H9 (cell line): Measurements from ENCODE around the gene FOXF1. TPM values are rescaled to one million over a fixed set of nuclear protein-coding genes. Genes with fewer than 3 reads are reported as not detected.

Experiments used
- DNase-seq: peaks from one replicate; pipeline ENCODE4 v3.0.0-alpha.2; 2017
- H2AFZ ChIP-seq: one replicate; pipeline ENCODE4 v1.6.1; 2013; ENCODE audit warnings: mild to moderate bottlenecking, low read length, control low read depth, moderate library complexity
- H2AK5ac ChIP-seq: 2 replicates; pipeline ENCODE4 v1.6.1; 2013; ENCODE audit warnings: low read length, control low read depth, mixed read lengths; ENCODE audit not compliant: insufficient read length
- H2BK120ac ChIP-seq: one replicate; pipeline ENCODE4 v1.6.1; 2013; ENCODE audit warnings: low read depth, mild to moderate bottlenecking, low read length, control low read depth, inconsistent platforms; ENCODE audit not compliant: poor library complexity, severe bottlenecking
- H2BK12ac ChIP-seq: 2 replicates; pipeline ENCODE4 v1.6.1; 2013; ENCODE audit warnings: low read length, control low read depth, mixed read lengths, low read depth; ENCODE audit not compliant: insufficient read length
- H2BK15ac ChIP-seq: 2 replicates; pipeline ENCODE4 v1.6.1; 2013; ENCODE audit warnings: low read depth, low read length, control low read depth
- H2BK20ac ChIP-seq: one replicate; pipeline ENCODE4 v1.6.1; 2013; ENCODE audit warnings: low read depth, mild to moderate bottlenecking, low read length, control low read depth, inconsistent platforms; ENCODE audit not compliant: poor library complexity, severe bottlenecking
- H2BK5ac ChIP-seq: 2 replicates; pipeline ENCODE4 v1.6.1; 2013; ENCODE audit warnings: low read length, control low read depth, mixed read lengths; ENCODE audit not compliant: insufficient read length
- H3K14ac ChIP-seq: 2 replicates; pipeline ENCODE4 v1.6.1; 2013; ENCODE audit warnings: low read length, control low read depth; ENCODE audit not compliant: insufficient read depth
- H3K18ac ChIP-seq: 2 replicates; pipeline ENCODE4 v1.6.1; 2013; ENCODE audit warnings: low read depth, mild to moderate bottlenecking, mixed read lengths, low read length, control low read depth; ENCODE audit not compliant: insufficient read length
- H3K23ac ChIP-seq: 2 replicates; pipeline ENCODE4 v1.6.1; 2013; ENCODE audit warnings: low read length, control low read depth, mixed read lengths, low read depth; ENCODE audit not compliant: insufficient read length
- H3K23me2 ChIP-seq: 2 replicates; pipeline ENCODE4 v1.6.1; 2013; ENCODE audit warnings: low read depth, mild to moderate bottlenecking, mixed read lengths, low read length, control low read depth; ENCODE audit not compliant: insufficient read length, poor library complexity, severe bottlenecking
- H3K27ac ChIP-seq: 2 replicates; pipeline ENCODE4 v1.5.1; 2013; ENCODE audit warnings: low read length, control low read depth, mixed read lengths, low read depth; ENCODE audit not compliant: insufficient read length
- H3K27me3 ChIP-seq: 2 replicates; pipeline ENCODE4 v1.6.1; 2013; ENCODE audit warnings: low read length, control low read depth, inconsistent platforms; ENCODE audit not compliant: insufficient read depth
- H3K4ac ChIP-seq: 2 replicates; pipeline ENCODE4 v1.6.1; 2013; ENCODE audit warnings: low read depth, mild to moderate bottlenecking, control low read depth, inconsistent platforms, low read length, moderate library complexity
- H3K4me1 ChIP-seq: 2 replicates; pipeline ENCODE4 v1.6.1; 2013; ENCODE audit warnings: low read length, control low read depth, inconsistent platforms; ENCODE audit not compliant: insufficient read depth
- H3K4me2 ChIP-seq: 2 replicates; pipeline ENCODE4 v1.6.1; 2013; ENCODE audit warnings: low read length, control low read depth, mixed read lengths; ENCODE audit not compliant: insufficient read length, insufficient read depth
- H3K56ac ChIP-seq: 2 replicates; pipeline ENCODE4 v1.6.1; 2013; ENCODE audit warnings: low read depth, mild to moderate bottlenecking, mixed read lengths, low read length, control low read depth; ENCODE audit not compliant: insufficient read length
- H3K79me1 ChIP-seq: 2 replicates; pipeline ENCODE4 v1.6.1; 2013; ENCODE audit warnings: low read depth, mild to moderate bottlenecking, moderate library complexity, low read length, control low read depth, inconsistent platforms; ENCODE audit not compliant: insufficient read depth, poor library complexity, severe bottlenecking
- H3K79me2 ChIP-seq: 2 replicates; pipeline ENCODE4 v1.6.1; 2013; ENCODE audit warnings: low read length, control low read depth, inconsistent platforms; ENCODE audit not compliant: insufficient read depth
- H3K9ac ChIP-seq: 2 replicates; pipeline ENCODE4 v1.6.1; 2013; ENCODE audit warnings: low read length, control low read depth, mixed read lengths; ENCODE audit not compliant: insufficient read length; ENCODE audit errors: extremely low read depth
- H3K9me3 ChIP-seq: one replicate; pipeline ENCODE4 v1.6.1; 2013; ENCODE audit warnings: low read depth, low read length, inconsistent platforms; ENCODE audit not compliant: control insufficient read depth
- H3T11ph ChIP-seq: one replicate; pipeline ENCODE4 v1.6.1; 2013; ENCODE audit warnings: mild to moderate bottlenecking, low read length, control low read depth, inconsistent platforms
- H4K20me1 ChIP-seq: one replicate; pipeline ENCODE4 v1.6.1; 2013; ENCODE audit not compliant: control insufficient read depth, insufficient read length, insufficient read depth
- H4K5ac ChIP-seq: 2 replicates; pipeline ENCODE4 v1.6.1; 2013; ENCODE audit warnings: low read depth, mild to moderate bottlenecking, mixed read lengths, low read length, control low read depth; ENCODE audit not compliant: insufficient read length
- H4K8ac ChIP-seq: replicated peaks from 2 replicates; pipeline ENCODE4 v1.6.1; 2013; ENCODE audit warnings: low read length, control low read depth, mixed read lengths, low read depth; ENCODE audit not compliant: insufficient read length
- H4K91ac ChIP-seq: 2 replicates; pipeline ENCODE4 v1.6.1; 2013; ENCODE audit warnings: low read depth, mild to moderate bottlenecking, moderate library complexity, mixed read lengths, low read length, control low read depth; ENCODE audit not compliant: insufficient read length
- H3K27ac Mint-ChIP-seq, 3 experiments: 2 replicates in 2 of 3; 3 replicates in 1 of 3; pipeline ENCODE4 v1.8.0; 2020 to 2021; ENCODE audit warnings: mixed read lengths in 3 of 3, mild to moderate bottlenecking in 1 of 3, moderate library complexity in 1 of 3
- H3K27me3 Mint-ChIP-seq: 2 replicates; pipeline ENCODE4 v1.8.0; 2021; ENCODE audit warnings: low read depth, mild to moderate bottlenecking, moderate library complexity, mixed read lengths
- H3K36me3 Mint-ChIP-seq, 3 experiments: 2 replicates in 2 of 3; 3 replicates in 1 of 3; pipeline ENCODE4 v1.8.0; 2020 to 2021; ENCODE audit warnings: low read depth in 3 of 3, mixed read lengths in 3 of 3; ENCODE audit not compliant: insufficient read depth in 1 of 3
- H3K4me1 Mint-ChIP-seq, 2 experiments: 2 replicates each; pipeline ENCODE4 v1.8.0; 2020; ENCODE audit warnings: mixed read lengths in 2 of 2
- H3K4me3 Mint-ChIP-seq, 2 experiments: 2 replicates in 1 of 2; 3 replicates in 1 of 2; pipeline ENCODE4 v1.8.0; 2020 to 2021; ENCODE audit warnings: mild to moderate bottlenecking in 2 of 2, mixed read lengths in 2 of 2, moderate library complexity in 1 of 2
- H3K9me3 Mint-ChIP-seq, 2 experiments: 2 replicates in 1 of 2; 3 replicates in 1 of 2; pipeline ENCODE4 v1.8.0; 2020; ENCODE audit warnings: mild to moderate bottlenecking in 2 of 2, mixed read lengths in 2 of 2, moderate library complexity in 1 of 2
- WGBS: extraction: QIAGEN DNeasy Blood & Tissue Kit; methylation state at CpG from one replicate; pipeline ENCODE4 v1.1.7; 2013; ENCODE audit warnings: missing lambda C conversion rate, low lambda C conversion rate, mixed read lengths; ENCODE audit not compliant: insufficient read length; ENCODE audit errors: extremely low coverage; 5-methylcytosine and 5-hydroxymethylcytosine counted together
- total RNA-seq: library from RNA; stranded (reverse); gene quantifications from 2 replicates; pipeline ENCODE4 v1.2.1, GENCODE V29; 2021
- TF ChIP-seq, protein P1 (sequence below): fragments of 200-600 bp; sonication (generic); conservative IDR thresholded peaks from 3 replicates; pipeline ENCODE4 v1.8.0; 2021; ENCODE audit warnings: antibody characterized with exemption, mild to moderate bottlenecking

FOXF1 gene
- total RNA-seq, 1 experiment from 2014 or later = not detected

DNA sequence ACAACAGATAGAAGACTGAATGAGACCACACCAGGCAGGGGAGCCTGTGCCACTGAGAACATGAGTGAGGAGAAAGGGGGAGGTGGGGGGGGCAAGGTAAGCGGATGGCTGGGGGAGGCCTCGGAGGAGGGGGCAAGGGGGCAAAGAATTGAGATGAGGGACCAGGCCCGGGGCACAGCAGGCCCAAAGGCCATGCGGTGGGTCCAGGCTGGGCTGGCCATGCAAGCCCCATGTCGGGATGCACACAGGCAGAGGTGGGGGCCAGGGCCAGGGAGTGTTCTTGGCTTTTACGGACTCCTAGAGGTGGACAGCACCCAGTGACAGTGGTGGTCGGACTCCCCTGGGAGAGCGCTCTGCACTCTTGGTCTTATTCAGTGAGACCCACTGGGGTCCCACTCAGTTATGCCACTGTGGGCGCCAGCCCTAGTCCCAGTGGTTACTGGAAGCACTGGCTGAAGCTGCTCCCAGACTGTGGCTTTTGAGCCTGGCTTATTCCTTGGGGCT is 49.5 kb downstream of the FOXF1 start:
- TF ChIP-seq, protein P1, sequence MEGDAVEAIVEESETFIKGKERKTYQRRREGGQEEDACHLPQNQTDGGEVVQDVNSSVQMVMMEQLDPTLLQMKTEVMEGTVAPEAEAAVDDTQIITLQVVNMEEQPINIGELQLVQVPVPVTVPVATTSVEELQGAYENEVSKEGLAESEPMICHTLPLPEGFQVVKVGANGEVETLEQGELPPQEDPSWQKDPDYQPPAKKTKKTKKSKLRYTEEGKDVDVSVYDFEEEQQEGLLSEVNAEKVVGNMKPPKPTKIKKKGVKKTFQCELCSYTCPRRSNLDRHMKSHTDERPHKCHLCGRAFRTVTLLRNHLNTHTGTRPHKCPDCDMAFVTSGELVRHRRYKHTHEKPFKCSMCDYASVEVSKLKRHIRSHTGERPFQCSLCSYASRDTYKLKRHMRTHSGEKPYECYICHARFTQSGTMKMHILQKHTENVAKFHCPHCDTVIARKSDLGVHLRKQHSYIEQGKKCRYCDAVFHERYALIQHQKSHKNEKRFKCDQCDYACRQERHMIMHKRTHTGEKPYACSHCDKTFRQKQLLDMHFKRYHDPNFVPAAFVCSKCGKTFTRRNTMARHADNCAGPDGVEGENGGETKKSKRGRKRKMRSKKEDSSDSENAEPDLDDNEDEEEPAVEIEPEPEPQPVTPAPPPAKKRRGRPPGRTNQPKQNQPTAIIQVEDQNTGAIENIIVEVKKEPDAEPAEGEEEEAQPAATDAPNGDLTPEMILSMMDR = no peak
- Mint-ChIP-seq H3K27ac (no peak overlapping the region), H3K27me3 (peaks cover 29% of the 10 kb centered on the region), H3K9me3 (peaks cover 0 to 3% of the 10 kb centered on the region in 2 experiments; a peak in 1 of 5 replicates), H3K36me3 (no peaks in the 10 kb centered on the region), H3K4me1 (peaks cover 12 to 25% of the 10 kb centered on the region in 2 experiments), H3K4me3 (no peak overlapping the region)
- Histone ChIP-seq H3K14ac (no peak overlapping the region), H3T11ph (no peak overlapping the region), H2AFZ (no peak overlapping the region), H3K9me3 (no peaks in the 10 kb centered on the region), H2BK15ac (no peak overlapping the region), H2BK120ac (no peak overlapping the region), H4K20me1 (no peaks in the 10 kb centered on the region), H2BK12ac (no peak overlapping the region), H4K5ac (no peak overlapping the region), H2BK20ac (no peak overlapping the region), H3K27me3 (peaks cover 7% of the 10 kb centered on the region), H3K56ac (no peak overlapping the region), H3K79me2 (no peaks in the 10 kb centered on the region), H4K8ac (no peak overlapping the region), H3K9ac (no peak overlapping the region), H3K4me1 (no peaks in the 10 kb centered on the region), H3K23me2 (peaks cover 12% of the 10 kb centered on the region), H2BK5ac (no peak overlapping the region), H3K79me1 (no peaks in the 10 kb centered on the region), H3K23ac (no peak overlapping the region), H3K18ac (no peak overlapping the region), H3K4me2 (no peak overlapping the region), H4K91ac (no peak overlapping the region), H2AK5ac (no peak overlapping the region), H3K4ac (no peak overlapping the region), H3K27ac (no peak overlapping the region)
- no CpG with 5 or more reads among the region's 9 CpGs for WGBS
- no peak for DNase-seq
